ENCODE measurements around the gene DLG4.
"Not testable (repeated sequence)": the region's sequence is repeated elsewhere in the genome, so short reads cannot be mapped to it uniquely, and the experiment has no call there.

DLG4 gene

GRCh38 chr17:7190276-7190917, 29.2 kb downstream of the DLG4 start:
- DNase-seq (ENCODE audit: low spot score), result no peak
- no peak for FAIRE-seq

DNA sequence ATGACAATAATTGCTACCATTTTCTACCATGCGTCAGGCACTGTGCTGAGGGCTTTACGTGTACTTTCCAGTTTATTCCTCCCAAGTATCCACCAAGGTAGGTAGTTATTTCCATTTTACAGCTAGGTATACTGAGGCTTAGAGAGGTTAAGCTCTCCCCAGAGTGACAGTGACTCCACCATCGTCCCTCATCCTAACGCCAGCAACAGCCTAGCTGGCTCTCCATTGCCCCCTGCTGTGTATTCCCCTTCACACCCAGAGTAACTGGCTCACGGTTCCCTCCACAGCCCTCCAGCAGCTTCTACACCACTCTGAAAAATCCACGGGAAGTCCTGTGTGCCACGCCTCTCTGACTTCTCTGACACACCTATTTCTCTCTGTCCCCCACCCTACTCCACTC, 33.4 kb downstream of the DLG4 start:
- no peak for DNase-seq (ENCODE audit: low spot score)
- no peak for FAIRE-seq

DNA sequence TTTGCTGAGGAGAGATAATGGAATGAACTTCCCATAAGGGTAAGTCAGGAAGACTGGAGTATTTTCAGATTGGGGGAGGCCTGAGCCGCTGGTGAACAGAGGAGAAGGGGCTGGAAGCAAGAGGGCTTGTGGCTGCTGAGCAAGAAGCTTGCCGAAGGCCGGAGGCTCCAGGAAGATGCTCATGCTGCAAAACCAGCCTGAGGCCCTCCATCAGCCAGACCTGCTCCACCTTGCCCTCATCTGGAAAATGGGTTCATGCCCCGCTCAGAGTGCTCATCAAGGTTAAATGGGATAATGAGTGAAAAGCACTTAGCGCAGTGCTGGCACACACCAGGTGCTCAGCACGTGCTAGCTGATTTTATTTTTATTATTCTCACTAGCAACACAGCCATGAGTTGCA, 35.0 kb downstream of the DLG4 start:
- no peak for DNase-seq (ENCODE audit: low spot score)
- no peak for FAIRE-seq

DNA sequence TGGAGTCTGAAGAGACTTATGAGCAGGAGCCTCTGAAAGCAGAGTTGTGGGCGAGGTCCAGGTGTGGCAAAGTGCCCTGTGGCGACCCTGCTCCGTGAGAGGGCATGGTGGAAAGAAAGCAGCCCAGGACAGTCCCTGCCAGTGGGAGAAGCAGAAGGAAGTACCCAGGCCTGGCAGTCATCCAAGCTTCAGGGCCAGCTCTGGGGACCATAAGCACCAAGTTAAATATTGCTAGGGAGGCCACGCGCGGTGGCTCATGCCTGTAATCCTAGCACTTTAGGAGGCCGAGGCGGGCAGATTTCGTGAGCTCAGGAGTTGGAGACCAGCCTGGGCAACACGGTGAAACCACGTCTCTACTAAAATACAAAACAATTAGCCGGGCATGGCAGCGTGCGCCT, 35.5 kb downstream of the DLG4 start:
- DNase-seq (ENCODE audit: low spot score) (no peak), FAIRE-seq (no peak)

GRCh38 chr17:7183433-7184090, 36.1 kb downstream of the DLG4 start:
- DNase-seq (ENCODE audit: low spot score), result no peak
- no peak for FAIRE-seq

DNA sequence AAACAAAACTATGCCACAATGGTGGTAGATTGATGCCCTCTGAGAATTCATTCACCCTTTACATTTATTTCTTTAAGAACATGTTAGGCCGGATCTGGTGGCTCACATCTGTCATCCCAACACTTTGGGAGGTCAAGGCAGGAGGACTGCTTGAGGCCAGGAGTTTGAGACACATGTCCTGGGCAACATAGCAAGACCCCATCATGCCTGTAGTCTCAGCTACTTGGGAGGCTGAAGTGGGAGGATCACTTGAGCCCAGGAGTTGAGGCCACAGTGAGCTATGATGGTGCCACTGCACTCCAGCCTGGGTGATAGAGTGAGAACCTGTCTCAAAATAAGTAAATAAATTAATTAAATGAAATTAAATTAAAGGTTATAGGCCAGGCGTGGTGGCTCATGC, 37.5 kb downstream of the DLG4 start:
- FAIRE-seq, result not testable (repeated sequence)

GRCh38 chr17:7179317-7180254, 40.0 kb downstream of the DLG4 start, which contains the start of gene ASGR1:
Gene ASGR1, minus strand, starts transcription at chr17:7179370. Its CDS starts 807 bp downstream, at chr17:7178563.
- no peak for DNase-seq (ENCODE audit: low spot score)

More for the DNA sequence above, 37.5 kb downstream of the DLG4 start:
- DNase-seq (ENCODE audit: low spot score), result not testable (repeated sequence)

DNA sequence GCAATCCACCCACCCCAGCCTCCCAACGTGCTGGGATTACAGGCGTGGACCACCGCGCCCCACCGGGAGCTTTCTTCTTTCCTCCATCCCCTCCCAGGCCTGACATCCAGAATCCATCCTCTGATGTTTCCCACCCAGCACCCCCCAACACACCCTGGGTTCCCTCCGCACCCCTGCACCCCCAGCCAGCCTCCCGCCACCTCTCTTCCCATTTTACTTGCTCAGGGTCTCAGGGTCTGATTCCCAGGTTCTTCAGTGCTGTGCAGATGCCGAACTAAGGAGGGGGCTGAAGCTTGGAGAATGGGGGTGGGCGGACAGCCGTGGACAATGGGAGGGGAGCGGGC, 40.7 kb downstream of the DLG4 start:
- FAIRE-seq (no peak), DNase-seq (ENCODE audit: low spot score) (no peak)

More at GRCh38 chr17:7179317-7180254, 40.0 kb downstream of the DLG4 start, which contains the start of gene ASGR1:
- FAIRE-seq, result no peak

- peak; percentile 46 for DNase-seq (ENCODE audit: low spot score)
- FAIRE-seq, result no peak
Measured at GRCh38 chr17:7177954-7178477, 41.6 kb downstream of the DLG4 start.

GRCh38 chr17:7177191-7177953, 42.3 kb downstream of the DLG4 start:
- peak; percentile 82 for DNase-seq (ENCODE audit: low spot score)
- no peak for FAIRE-seq

DNA sequence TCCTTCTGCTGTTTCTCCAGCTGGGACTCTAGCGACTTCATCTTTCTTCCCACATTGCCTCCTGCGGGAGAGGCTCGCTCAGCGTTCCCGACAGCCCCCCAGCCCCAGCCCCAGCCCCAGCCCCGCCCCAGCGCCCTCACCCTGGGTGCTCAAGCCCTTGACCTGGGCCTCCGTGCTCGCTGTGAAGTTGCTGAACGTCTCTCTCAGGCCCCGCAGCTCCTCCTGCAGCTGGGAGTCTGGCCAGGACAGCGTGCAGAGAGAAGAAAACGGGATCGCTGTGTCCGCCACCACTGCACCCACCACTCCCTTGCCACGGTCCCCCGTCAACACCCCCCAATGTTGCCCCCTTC, 42.8 kb downstream of the DLG4 start:
- FAIRE-seq, result no peak
- no peak for DNase-seq (ENCODE audit: low spot score)

DNA sequence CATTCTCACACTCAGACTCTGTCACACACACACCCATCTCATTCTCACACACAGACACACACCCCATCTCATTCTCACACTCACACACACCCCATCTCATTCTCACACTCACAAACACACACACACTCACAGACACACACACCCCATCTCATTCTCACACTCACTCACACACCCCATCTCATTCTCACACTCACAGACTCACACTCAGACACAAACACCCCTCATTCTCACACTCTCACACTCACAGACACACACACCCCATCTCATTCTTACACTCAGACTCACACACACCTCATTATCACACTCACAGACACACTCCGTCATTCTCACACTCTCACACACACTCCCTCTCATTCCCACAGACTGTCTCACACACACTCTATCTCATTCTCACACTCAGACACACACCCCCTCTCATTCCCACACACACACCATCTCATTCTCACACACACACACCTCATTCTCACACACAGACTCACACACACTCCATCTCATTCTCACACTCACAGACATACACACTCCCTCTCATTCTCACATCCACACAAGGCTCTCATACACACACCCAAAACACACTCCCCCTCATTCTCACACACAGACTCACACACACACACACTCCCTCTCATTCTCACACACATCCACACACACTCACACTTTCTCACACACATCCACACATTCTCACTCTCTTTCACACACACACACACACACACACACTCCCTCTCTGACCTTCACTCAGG, 43.4 kb downstream of the DLG4 start:
- DNase-seq (ENCODE audit: low spot score), result no peak
- FAIRE-seq, result peak; percentile 44

DNA sequence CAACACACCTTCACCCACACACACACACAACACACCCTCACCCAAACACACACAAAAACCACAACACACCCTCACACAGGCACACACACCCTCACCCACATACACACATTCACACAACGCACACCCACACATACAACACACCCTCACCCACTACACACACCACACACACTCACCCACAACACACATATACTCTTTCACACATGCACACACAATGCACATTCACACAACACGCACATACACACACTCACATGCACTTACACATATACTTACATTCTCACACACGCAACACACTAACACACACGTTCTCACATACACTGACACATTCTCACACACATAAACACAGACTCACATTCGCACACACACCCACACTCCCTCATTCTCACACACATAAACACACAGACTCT, 44.3 kb downstream of the DLG4 start:
- no peak for FAIRE-seq
- DNase-seq (ENCODE audit: low spot score), result no peak

- FAIRE-seq (peak; percentile 97), DNase-seq (ENCODE audit: low spot score) (no peak)
Measured at GRCh38 chr17:7174603-7175326, 44.9 kb downstream of the DLG4 start.

GRCh38 chr17:7173687-7174602, 45.7 kb downstream of the DLG4 start:
- no peak for FAIRE-seq

GRCh38 chr17:7172522-7173191, 47.0 kb downstream of the DLG4 start:
- not testable (repeated sequence) for DNase-seq (ENCODE audit: low spot score); FAIRE-seq

More at GRCh38 chr17:7173687-7174602, 45.7 kb downstream of the DLG4 start:
- no peak for DNase-seq (ENCODE audit: low spot score)

DNA sequence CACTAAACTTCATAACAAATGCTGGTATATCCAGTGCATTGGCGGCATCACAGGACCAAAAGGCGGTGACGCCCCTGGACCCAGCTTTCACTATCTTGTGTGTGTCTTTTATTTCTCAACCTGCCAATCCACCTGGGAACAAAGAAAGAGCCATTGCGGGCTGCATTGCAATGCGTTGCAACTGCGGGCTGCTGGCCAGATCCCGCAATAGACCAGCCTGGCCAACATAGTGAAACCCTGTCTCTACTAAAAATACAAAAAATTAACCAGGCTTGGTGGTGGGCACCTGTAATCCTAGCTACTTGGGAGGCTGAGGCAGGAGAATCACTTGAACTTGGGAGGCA, 50.1 kb downstream of the DLG4 start:
- not testable (repeated sequence) for DNase-seq (ENCODE audit: low spot score); FAIRE-seq
